WTC11 (cell line): ENCODE data around the gene CACNA1C. TPM values are rescaled to one million over a fixed set of nuclear protein-coding genes. Genes with fewer than 3 reads are reported as not detected.

Experiments
- ATAC-seq: fragments of 200-7000 bp; cut with Tn5 transposase; 2 replicates; pipeline ENCODE4 v1.10.0; 2021; ENCODE audit warnings: mild to moderate bottlenecking, moderate library complexity
- CTCF ChIA-PET: fragments of 300-600 bp; sonication (Branson Sonifier 250); formaldehyde crosslinking; loops from one replicate; lab custom pipeline; 2021; ENCODE audit warnings: antibody characterized with exemption; lab: Charles Lee
- POLR2A ChIA-PET: fragments of 350-600 bp; sonication (Branson Sonifier 250); formaldehyde crosslinking; loops from one replicate; lab custom pipeline; 2021; ENCODE audit warnings: antibody characterized with exemption; lab: Charles Lee
- DNase-seq: peaks from one replicate; pipeline ENCODE4 v3.0.0; 2021; ENCODE audit warnings: low spot score
- H3K27ac Mint-ChIP-seq: 2 replicates; pipeline ENCODE4 v1.8.0; 2021; ENCODE audit warnings: mixed read lengths
- H3K27me3 Mint-ChIP-seq: 2 replicates; pipeline ENCODE4 v1.8.0; 2021; ENCODE audit warnings: low read depth, mild to moderate bottlenecking, moderate library complexity, mixed read lengths
- H3K36me3 Mint-ChIP-seq: 2 replicates; pipeline ENCODE4 v1.8.0; 2021; ENCODE audit warnings: mixed read lengths
- H3K4me1 Mint-ChIP-seq: 2 replicates; pipeline ENCODE4 v1.8.0; 2022; ENCODE audit warnings: mixed read lengths
- H3K4me3 Mint-ChIP-seq: 2 replicates; pipeline ENCODE4 v1.8.0; 2021; ENCODE audit warnings: mild to moderate bottlenecking, moderate library complexity, mixed read lengths
- H3K9me3 Mint-ChIP-seq: 2 replicates; pipeline ENCODE4 v1.8.0; 2021; ENCODE audit warnings: mixed read lengths
- ATF2 ChIP-seq: sonication (generic); formaldehyde crosslinking; IDR thresholded peaks from 2 replicates; pipeline ENCODE4 v1.8.1; 2022; ENCODE audit warnings: low read depth, missing genetic modification reagents, borderline replicate concordance
- CDX4 ChIP-seq: fragments of 250-450 bp; sonication (Bioruptor Pico); IDR thresholded peaks from 2 replicates; pipeline ENCODE4 v1.9.0; 2021; ENCODE audit warnings: moderate library complexity, mild to moderate bottlenecking, inconsistent platforms, borderline replicate concordance
- IRF1 ChIP-seq: sonication (generic); formaldehyde crosslinking; IDR thresholded peaks from 2 replicates; pipeline ENCODE4 v1.8.0; 2023; ENCODE audit warnings: missing genetic modification reagents
- IRF2 ChIP-seq: sonication (generic); formaldehyde crosslinking; IDR thresholded peaks from 2 replicates; pipeline ENCODE4 v1.8.0; 2022; ENCODE audit warnings: low read depth, missing genetic modification reagents, borderline replicate concordance
- SOX15 ChIP-seq: fragments of 250-450 bp; sonication (Bioruptor Pico); IDR thresholded peaks from 2 replicates; pipeline ENCODE4 v1.9.0; 2021; ENCODE audit warnings: mild to moderate bottlenecking
- TP53 ChIP-seq: sonication (generic); formaldehyde crosslinking; IDR thresholded peaks from 2 replicates; pipeline ENCODE4 v1.8.1; 2023; ENCODE audit warnings: mild to moderate bottlenecking, missing genetic modification reagents
- USF1 ChIP-seq: sonication (generic); formaldehyde crosslinking; IDR thresholded peaks from 2 replicates; pipeline ENCODE4 v1.8.0; 2022; ENCODE audit warnings: mild to moderate bottlenecking, missing genetic modification reagents
- ZBTB21 ChIP-seq: sonication (generic); formaldehyde crosslinking; IDR thresholded peaks from 2 replicates; pipeline ENCODE4 v1.8.1; 2023; ENCODE audit warnings: mild to moderate bottlenecking, missing genetic modification reagents, borderline replicate concordance
- ZMAT4 ChIP-seq: fragments of 250-450 bp; sonication (Bioruptor Pico); IDR thresholded peaks from 2 replicates; pipeline ENCODE4 v1.9.0; 2021; ENCODE audit warnings: mild to moderate bottlenecking
- ZNF263 ChIP-seq: sonication (generic); formaldehyde crosslinking; IDR thresholded peaks from 2 replicates; pipeline ENCODE4 v1.8.1; 2022; ENCODE audit warnings: low read depth, mild to moderate bottlenecking, moderate library complexity, missing genetic modification reagents
- ZNF317 ChIP-seq: sonication (generic); formaldehyde crosslinking; IDR thresholded peaks from 2 replicates; pipeline ENCODE4 v1.8.1; 2023; ENCODE audit warnings: low read depth, mild to moderate bottlenecking, moderate library complexity, missing genetic modification reagents, borderline replicate concordance
- ZNF425 ChIP-seq: fragments of 250-450 bp; sonication (Bioruptor Pico); conservative IDR thresholded peaks from 2 replicates; pipeline ENCODE4 v1.9.0; 2021; ENCODE audit warnings: mild to moderate bottlenecking
- ZNF532 ChIP-seq: fragments of 250-450 bp; sonication (Bioruptor Pico); IDR thresholded peaks from 2 replicates; pipeline ENCODE4 v1.9.0; 2021; ENCODE audit warnings: mild to moderate bottlenecking, borderline replicate concordance
- total RNA-seq: library from RNA; stranded (reverse); gene quantifications from 3 replicates; pipeline ENCODE4 v1.2.3, GENCODE V29; 2021

The CACNA1C gene
- total RNA-seq, 1 experiment from 2014 or later, result 1.7 TPM

- CTCF ChIA-PET, result interaction anchor here (1.5 kb wide), 1 partner anchor 34 kb away, joined by 4 read pairs; no protein-coding TSS in a partner anchor
- no peaks in the 10 kb centered on the region for H3K27me3 Mint-ChIP-seq
- no peak overlapping the region for H3K27ac Mint-ChIP-seq
- POLR2A ChIA-PET, result no interaction called here
- H3K4me1 Mint-ChIP-seq, result no peaks in the 10 kb centered on the region; the same call in 1 of the 2 replicates
- no peaks in the 10 kb centered on the region for H3K9me3 Mint-ChIP-seq
- TF ChIP-seq IRF2 (CRISPR knock-in tag) (no peak), ZNF263 (CRISPR knock-in tag) (no peak), ZMAT4 (CRISPR knock-in tag) (no peak), SOX15 (no peak), ZBTB21 (CRISPR knock-in tag) (no peak)
- H3K4me3 Mint-ChIP-seq, result no peak overlapping the region
- no peak for ATAC-seq
- H3K36me3 Mint-ChIP-seq, result no peaks in the 10 kb centered on the region
- no peak for DNase-seq
These were observed 498.7 kb downstream of the CACNA1C start for GRCh38 chr12:2551412-2551900.

- TF ChIP-seq CDX4 (CRISPR knock-in tag) (no peak), TP53 (no peak), USF1 (CRISPR knock-in tag) (no peak), ZNF532 (CRISPR knock-in tag) (no peak), IRF1 (CRISPR knock-in tag) (no peak), ATF2 (CRISPR knock-in tag) (no peak), ZNF317 (CRISPR knock-in tag) (no peak), ZNF425 (CRISPR knock-in tag) (no peak)
- TF ChIP-seq, all 79 proteins: peak for 0
- H3K27ac Mint-ChIP-seq, result no peak overlapping the region
- ChIA-PET CTCF (interaction anchor here (1.1 to 1.5 kb wide), 2 partner anchors 33 to 156 kb away, joined by 3 to 4 read pairs; no protein-coding TSS in a partner anchor), POLR2A (no interaction called here)
- no peaks in the 10 kb centered on the region; the same call in 1 of the 2 replicates for H3K4me1 Mint-ChIP-seq
- no peaks in the 10 kb centered on the region for H3K36me3 Mint-ChIP-seq
- H3K4me3 Mint-ChIP-seq, result no peak overlapping the region
- ATAC-seq, result no peak
- no peaks in the 10 kb centered on the region for H3K9me3 Mint-ChIP-seq
- H3K27me3 Mint-ChIP-seq, result no peaks in the 10 kb centered on the region
- DNase-seq, result no peak
These were observed 499.4 kb downstream of the CACNA1C start for GRCh38 chr12:2552000-2552756.
